Mesodermal cell (in vitro differentiated cells): Measurements from ENCODE around the gene ADCY10.

ENCODE experiments used
- H3K27ac ChIP-seq: 2 replicates; pipeline ENCODE4 v1.7.0; 2013; ENCODE audit warnings: mild to moderate bottlenecking, low read depth, low read length, moderate library complexity; ENCODE audit not compliant: severe bottlenecking
- H3K36me3 ChIP-seq: 2 replicates; pipeline ENCODE4 v1.7.1; 2013; ENCODE audit warnings: mild to moderate bottlenecking, low read length, moderate library complexity; ENCODE audit not compliant: control insufficient read depth, insufficient read depth
- H3K4me1 ChIP-seq: one replicate; pipeline ENCODE4 v1.7.1; 2013; ENCODE audit warnings: mild to moderate bottlenecking, low read length; ENCODE audit not compliant: insufficient read depth, control insufficient read depth, poor library complexity, severe bottlenecking
- H3K4me3 ChIP-seq: 2 replicates; pipeline ENCODE4 v1.7.0; 2013; ENCODE audit warnings: low read length, control low read depth, mild to moderate bottlenecking; ENCODE audit not compliant: insufficient read depth, poor library complexity, severe bottlenecking; ENCODE audit errors: extremely low read depth
- H3K9me3 ChIP-seq: 2 replicates; pipeline ENCODE4 v1.7.1; 2013; ENCODE audit warnings: mild to moderate bottlenecking, low read length, moderate library complexity; ENCODE audit not compliant: control insufficient read depth
- WGBS, 2 experiments: methylation state at CpG; one replicate each; pipeline ENCODE4 v1.1.5; 2013; ENCODE audit warnings: missing lambda C conversion rate in 2 of 2; ENCODE audit not compliant: insufficient coverage in 2 of 2; 5-methylcytosine and 5-hydroxymethylcytosine counted together

The ADCY10 gene

GRCh38 chr1:167924543-167925231, 10.8 kb upstream of the ADCY10 start:
- peaks cover 4% of the 10 kb centered on the region for H3K36me3 ChIP-seq
- H3K27ac ChIP-seq = no peak overlapping the region
- WGBS, 2 experiments = 89 to 100% methylated on average over 1 of the region's 2 CpGs
- no peaks in the 10 kb centered on the region for H3K9me3 ChIP-seq
- peaks cover 3% of the 10 kb centered on the region for H3K4me1 ChIP-seq
- no peak overlapping the region for H3K4me3 ChIP-seq

DNA sequence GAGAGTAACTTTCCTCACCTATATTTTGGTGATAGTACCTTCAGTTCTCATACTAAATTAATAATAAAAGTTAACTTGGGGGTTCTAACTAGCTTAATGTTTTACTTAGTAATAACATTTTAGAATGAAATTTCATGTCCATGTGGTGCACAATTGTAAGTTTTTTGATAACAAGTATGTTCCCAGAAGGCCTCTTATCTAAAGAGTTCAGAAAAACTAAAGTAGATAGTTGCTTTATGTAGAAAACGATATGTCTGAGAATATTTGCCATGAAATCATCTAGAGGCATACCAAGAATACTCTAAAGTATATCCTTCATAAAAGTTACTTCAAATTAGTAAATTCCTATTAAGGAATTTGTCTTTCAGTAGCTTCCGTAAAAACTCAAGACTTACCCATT, 10.2 kb upstream of the ADCY10 start:
- peaks cover 4% of the 10 kb centered on the region for H3K36me3 ChIP-seq
- H3K27ac ChIP-seq = no peak overlapping the region
- no peak overlapping the region for H3K4me3 ChIP-seq
- WGBS, 2 experiments = 100% methylated on average over 1 of the region's 2 CpGs; no CpG with 5 or more reads in 1 of the 2 experiments
- H3K4me1 ChIP-seq = peaks cover 3% of the 10 kb centered on the region
- no peaks in the 10 kb centered on the region for H3K9me3 ChIP-seq

- H3K4me3 ChIP-seq = no peak overlapping the region
- H3K4me1 ChIP-seq = peaks cover 3% of the 10 kb centered on the region
- peaks cover 4% of the 10 kb centered on the region for H3K36me3 ChIP-seq
- no peaks in the 10 kb centered on the region for H3K9me3 ChIP-seq
- 100% methylated on average over 1 of the region's 3 CpGs for WGBS, 2 experiments
- no peak overlapping the region for H3K27ac ChIP-seq
These were observed 9.6 kb upstream of the ADCY10 start for GRCh38 chr1:167923324-167924056.

DNA sequence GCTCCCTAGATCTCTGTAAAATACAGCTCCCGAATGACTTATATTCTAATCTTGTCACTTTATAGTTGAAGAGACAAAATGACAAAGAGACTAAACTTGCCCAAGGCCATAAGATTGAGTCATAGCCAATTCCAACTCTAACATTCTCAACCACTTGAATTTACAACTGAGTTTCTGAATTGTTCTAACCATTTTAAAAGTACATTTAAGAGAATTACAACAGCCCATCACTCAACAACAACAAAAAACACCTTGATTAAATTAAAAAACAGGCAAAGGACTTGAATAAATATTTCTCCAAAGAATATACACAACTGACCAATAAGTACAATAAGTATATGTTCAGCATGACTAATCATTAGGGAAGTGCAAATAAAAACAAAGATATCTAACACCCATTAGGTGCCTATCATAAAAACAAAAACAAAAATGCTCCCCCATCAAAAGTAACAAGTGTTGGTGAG, 8.7 kb upstream of the ADCY10 start:
- no peaks in the 10 kb centered on the region for H3K9me3 ChIP-seq
- WGBS, 2 experiments = no CpG with 5 or more reads among the region's 1 CpG

GRCh38 chr1:167922023-167922422, 8.1 kb upstream of the ADCY10 start:
- Histone ChIP-seq H3K9me3 (no peaks in the 10 kb centered on the region), H3K27ac (no peak overlapping the region), H3K36me3 (peaks cover 9% of the 10 kb centered on the region), H3K4me3 (no peak overlapping the region), H3K4me1 (peaks cover 3% of the 10 kb centered on the region)

More for the DNA sequence above, 8.7 kb upstream of the ADCY10 start:
- H3K36me3 ChIP-seq = peaks cover 4% of the 10 kb centered on the region
- no peak overlapping the region for H3K4me3 ChIP-seq
- H3K27ac ChIP-seq = no peak overlapping the region
- H3K4me1 ChIP-seq = peaks cover 3% of the 10 kb centered on the region

DNA sequence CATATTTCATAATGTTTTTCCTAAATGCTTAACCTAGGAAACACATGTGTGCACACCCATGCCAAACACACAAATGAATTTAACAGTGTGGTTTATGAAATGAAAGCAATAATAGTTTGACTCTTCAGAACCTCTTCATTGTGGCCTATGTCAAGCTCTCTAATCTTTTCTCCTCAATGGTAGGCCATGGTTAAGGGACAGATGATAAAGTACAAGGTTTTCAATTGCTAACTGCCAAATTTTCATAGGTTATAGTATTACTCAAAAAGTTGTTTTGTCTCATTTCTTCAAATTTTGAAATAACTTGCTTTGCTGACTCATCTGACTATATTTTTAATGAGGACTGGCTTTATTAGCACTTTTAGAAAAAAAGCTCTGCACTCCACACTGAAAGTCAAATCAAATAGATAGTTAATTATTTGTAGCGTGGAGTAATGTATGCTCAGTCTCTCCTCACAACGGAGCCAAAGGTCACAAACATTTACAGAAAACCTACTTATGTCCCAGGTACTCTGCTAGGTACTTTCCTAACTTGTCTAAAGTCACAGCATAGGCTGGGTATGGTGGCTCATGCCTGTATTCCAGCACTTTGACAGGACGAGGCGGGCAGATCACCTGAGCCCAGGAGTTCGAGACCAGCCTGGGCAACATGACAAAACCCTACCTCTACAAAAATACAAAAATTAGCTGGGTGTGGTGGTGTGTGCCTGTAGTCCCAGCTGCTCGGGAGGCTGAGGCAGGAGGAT, 3.0 kb upstream of the ADCY10 start:
- H3K9me3 ChIP-seq = no peaks in the 10 kb centered on the region
- H3K36me3 ChIP-seq = peaks cover 15% of the 10 kb centered on the region
- 83 to 100% methylated on average over 1 of the region's 6 CpGs for WGBS, 2 experiments
- no peak overlapping the region for H3K4me3 ChIP-seq
- H3K4me1 ChIP-seq = no peaks in the 10 kb centered on the region
- H3K27ac ChIP-seq = no peak overlapping the region

DNA sequence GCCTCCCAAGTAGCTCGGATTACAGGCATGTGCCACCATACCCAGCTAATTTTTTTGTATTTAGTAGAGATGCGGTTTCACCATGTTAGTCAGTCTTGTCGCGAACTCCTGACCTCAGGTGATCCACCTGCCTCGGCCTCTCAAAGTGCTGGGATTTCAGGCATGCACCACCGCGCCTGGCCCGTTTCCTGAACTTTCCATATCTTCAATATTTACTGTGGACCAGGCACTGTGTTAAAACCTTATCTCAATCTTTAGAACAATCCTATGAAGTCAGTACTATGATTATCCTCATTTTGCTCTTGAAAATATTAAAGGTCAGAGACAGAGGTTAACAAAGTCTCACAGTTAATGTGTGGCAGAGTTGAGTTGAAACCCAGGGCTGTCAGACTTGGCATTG, 1.6 kb upstream of the ADCY10 start:
- WGBS, 2 experiments = 90 to 91% methylated on average over 7 to 8 of the region's 8 CpGs
- Histone ChIP-seq H3K27ac (no peak overlapping the region), H3K36me3 (peaks cover 15% of the 10 kb centered on the region)

GRCh38 chr1:167912294-167912693, 1.6 kb downstream of the ADCY10 start:
- Histone ChIP-seq H3K4me1 (no peaks in the 10 kb centered on the region), H3K27ac (no peak overlapping the region), H3K9me3 (peaks cover 14% of the 10 kb centered on the region), H3K4me3 (no peak overlapping the region), H3K36me3 (peaks cover 13% of the 10 kb centered on the region)
- 83 to 85% methylated on average over 2 to 5 of the region's 7 CpGs for WGBS, 2 experiments

More for the DNA sequence above, 1.6 kb upstream of the ADCY10 start:
- no peaks in the 10 kb centered on the region for H3K9me3 ChIP-seq
- H3K4me3 ChIP-seq = no peak overlapping the region
- H3K4me1 ChIP-seq = no peaks in the 10 kb centered on the region

DNA sequence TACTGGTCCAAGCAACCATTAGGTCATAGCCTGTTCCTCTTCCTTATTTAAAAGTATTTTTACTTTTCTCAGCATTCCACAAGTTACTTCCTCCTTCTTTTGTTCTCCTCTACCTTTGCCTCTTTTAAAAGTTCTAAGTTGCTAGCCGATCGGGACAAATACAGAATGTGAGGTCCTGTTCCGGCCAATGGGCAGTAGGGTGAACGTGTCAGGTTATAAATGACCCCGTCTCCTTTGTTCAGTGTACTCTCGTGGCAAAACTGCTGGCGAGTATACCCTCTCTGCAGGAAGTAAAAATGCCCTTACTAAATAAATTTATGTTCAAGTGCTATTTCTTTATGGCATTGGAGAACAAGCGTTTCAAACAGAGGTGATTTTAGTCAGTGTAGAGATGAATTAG, 2.5 kb downstream of the ADCY10 start:
- no peak overlapping the region for H3K4me3 ChIP-seq

DNA sequence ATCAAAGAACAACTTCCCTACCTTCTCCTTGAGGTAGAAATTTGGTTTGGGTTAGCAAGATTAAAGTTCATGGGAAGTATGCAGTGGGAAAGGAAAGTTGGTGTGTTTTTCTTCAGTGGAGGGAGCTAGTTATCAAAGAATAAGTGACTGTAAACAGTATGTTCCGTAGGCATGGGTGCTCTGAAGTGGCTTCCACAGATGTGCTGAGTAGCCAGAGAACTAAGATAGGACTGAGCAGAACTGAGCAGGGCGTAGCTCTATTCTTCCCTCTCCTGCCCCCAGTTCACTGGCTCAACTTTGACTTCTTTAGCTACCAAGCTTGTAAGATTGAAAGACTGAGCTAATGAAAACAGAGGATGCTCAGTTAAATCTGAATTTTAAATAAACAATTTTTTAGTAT, 3.4 kb downstream of the ADCY10 start:
- H3K9me3 ChIP-seq = peaks cover 14% of the 10 kb centered on the region
- H3K36me3 ChIP-seq = no peaks in the 10 kb centered on the region
- no peak overlapping the region for H3K27ac ChIP-seq
- H3K4me1 ChIP-seq = peaks cover 3% of the 10 kb centered on the region
- 100% methylated on average over 1 to 2 of the region's 2 CpGs for WGBS, 2 experiments
- no peak overlapping the region for H3K4me3 ChIP-seq

More for the DNA sequence above, 2.5 kb downstream of the ADCY10 start:
- WGBS, 2 experiments = 94 to 97% methylated on average over 4 to 5 of the region's 8 CpGs
- Histone ChIP-seq H3K27ac (no peak overlapping the region), H3K4me1 (no peaks in the 10 kb centered on the region), H3K9me3 (peaks cover 14% of the 10 kb centered on the region), H3K36me3 (peaks cover 5% of the 10 kb centered on the region)
